Stimulated activated naive CD4-positive, alpha-beta T cell treated with Interleukin-2 at 50 U/mL for 16 hours (primary cell): ENCODE data around the gene ATP13A3.

Experiments used
- DNase-seq: peaks from one replicate; lab custom pipeline; 2025; lab: John Stamatoyannopoulos, UW

ATP13A3 gene

DNA sequence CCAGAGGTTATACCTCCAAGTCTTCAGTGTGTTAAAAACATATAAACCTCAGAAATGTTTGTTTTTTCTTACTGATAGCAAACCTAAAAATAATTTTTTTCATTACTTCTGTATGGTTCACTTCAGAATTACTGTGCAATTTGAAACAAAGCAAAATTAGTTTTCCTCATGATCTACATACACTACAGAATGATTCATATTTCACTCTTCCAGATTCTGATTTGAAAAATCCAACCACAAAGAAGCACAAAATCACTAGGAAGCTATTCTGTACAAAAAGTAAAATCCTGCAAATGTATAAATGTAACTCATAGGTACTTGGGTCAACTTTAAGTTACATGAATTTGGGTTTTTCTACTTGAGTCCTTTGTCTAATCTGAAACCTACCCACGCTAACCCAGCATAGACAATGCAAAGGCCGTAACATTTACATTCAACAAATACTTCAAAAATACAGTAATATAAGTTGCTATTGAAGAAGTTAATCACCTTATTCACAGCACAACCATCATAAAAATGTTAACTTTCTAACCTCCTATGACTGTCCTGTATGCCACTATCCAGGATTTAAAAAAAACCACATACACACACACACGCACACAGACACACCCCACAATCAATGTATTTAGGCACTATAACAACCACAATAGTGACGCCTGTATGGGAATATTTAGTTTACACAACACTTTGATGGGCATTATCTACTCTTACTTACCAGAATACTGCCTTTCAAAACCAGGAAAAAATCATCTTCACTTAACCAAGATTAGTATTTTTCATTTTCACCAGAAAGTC, 11.5 kb downstream of the ATP13A3 start:
- DNase-seq = no peak

DNA sequence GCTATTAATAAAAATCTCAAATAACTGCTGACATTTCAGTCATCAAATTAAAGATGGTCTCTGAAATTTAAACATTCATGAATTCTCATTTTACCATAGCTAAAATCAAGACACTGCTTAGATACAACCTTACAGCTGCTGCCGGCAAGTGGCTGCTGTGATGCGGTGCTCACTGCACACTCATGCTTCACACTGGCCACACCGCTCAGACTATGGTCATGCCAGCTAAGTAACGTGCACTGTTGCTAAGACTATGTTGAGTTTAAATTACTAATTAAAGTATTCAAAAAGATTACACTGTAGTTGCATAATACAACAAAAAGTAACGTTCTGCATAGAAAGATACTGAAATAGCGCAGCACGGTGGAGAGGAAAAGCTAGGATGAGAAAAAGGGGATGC, 12.1 kb downstream of the ATP13A3 start:
- no peak for DNase-seq

DNA sequence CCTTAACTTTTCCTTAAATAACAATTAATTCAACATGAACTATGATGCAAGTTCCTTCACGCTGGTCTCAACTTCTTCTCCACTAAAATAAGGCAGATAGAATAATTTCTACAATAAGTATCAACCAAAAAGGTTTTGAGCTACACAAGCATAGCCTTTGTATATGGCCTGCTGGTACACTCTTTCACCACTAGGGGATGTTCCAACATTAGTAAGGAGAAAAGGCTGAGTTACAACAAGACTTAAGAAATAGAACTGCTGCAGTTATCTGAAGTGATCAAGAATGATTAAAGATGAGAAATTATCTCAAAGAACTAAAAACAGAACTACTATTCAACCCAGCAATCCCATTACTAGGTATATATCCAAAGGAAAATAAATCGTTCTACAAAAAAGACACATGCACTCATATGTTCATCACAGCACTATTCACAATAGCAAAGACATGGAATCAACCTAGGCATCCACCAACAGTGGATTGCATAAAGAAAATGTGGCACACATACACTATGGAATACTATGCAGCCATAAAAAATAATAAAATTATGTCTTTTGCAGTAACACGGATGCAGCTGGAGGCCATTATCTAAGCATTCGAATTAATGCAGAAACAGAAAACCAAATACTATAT, 14.4 kb downstream of the ATP13A3 start:
- no peak for DNase-seq

DNA sequence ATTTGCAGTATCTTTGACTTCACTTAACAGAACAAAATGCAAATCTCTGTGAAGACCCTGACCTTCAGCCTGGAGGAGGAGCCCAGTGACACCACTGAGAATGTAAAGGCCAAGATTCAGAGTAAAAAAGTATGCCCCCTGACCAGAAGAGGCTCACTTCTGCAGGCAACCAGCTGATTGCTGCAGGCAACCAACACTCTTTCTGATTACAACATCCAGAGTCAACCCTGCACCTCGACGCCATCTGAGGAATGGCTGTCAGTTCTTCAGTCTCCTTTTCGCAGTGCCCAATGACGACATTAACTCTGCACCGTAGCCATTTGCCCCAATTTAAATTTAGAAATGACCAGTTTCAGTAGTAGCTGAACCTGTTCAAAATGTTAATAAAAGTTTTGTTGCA, 14.9 kb downstream of the ATP13A3 start:
- no peak for DNase-seq

DNA sequence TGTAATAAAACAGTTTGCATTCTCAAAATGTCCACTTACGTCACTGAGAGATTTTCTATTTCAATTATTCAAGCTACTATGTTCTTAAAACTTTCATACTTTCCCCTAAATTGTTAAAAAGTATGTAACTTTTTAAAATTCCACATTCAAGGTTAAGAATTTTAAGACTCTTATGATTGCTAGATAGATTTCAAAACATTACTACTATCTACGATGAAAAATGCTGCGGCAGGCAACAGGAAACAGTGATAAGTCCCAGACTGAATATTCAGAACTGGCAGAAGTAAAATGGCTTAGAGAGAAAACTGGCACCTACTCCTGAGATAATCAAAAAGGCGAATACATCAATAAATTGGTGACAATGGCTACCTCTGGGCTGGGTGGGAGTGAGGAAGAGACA, 16.2 kb downstream of the ATP13A3 start:
- no peak for DNase-seq

DNA sequence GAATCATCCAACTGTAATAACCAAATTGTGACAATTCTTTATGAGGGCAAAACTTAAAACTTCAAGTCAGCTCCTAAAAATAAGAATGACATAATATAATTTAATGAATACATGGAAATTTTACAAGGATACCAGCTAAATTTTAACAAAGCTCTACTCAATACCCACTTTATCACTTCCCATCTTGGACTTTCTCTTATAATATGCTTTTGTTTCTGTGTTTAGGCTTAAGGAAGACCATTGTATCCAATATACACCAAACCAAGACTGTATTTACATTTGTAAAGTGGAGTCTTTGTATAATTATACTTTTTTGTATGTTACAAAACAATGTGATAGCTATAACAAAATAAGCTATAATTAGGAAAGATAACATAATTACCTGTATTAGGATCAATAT, 16.8 kb downstream of the ATP13A3 start:
- DNase-seq = no peak

DNA sequence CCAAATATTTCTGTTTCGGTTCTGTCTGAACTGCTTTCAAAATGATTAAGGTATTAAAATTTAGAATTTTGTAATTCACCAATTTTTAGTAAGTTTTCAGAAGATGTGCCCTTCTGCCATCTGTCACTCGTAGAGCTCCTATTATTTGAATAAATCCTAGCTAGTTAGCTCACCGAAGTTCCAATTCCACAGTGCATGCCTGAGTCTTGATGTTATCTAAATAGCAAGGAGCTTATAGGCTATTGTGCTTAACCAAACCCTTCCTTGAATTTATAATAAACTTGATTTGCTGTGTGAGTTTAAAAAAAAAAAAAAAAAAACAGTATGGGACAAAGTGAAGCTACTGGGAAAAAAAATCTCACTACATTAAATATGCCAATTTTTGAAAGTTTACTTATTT, 18.7 kb downstream of the ATP13A3 start:
- DNase-seq = no peak

DNA sequence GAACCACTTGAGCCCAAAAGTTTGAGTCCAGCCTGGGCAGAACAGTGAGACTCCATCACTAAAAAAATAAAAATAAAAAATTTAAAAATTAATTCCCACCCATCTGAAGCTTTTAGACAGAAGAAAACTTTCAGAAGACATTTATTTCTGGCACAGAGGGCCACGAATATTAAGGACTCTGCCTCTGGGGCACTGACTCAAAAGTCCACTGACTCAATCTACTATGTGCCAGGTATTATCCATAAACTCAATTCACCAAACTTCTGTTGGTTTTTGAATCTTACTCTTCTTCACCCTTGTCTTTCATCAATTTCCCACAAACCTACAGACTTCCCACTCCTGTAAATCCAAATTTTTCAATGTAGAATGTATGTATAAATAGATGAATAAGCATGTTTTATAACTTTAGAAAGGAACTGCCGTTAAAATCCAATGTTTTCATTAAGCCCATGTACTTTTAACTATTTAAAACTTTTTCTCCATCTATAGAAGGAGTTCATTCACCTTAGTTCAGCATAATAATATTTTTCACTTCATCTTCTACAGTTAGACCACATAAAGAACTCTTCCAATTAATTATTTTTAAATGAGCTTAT, 19.9 kb downstream of the ATP13A3 start:
- DNase-seq = no peak

DNA sequence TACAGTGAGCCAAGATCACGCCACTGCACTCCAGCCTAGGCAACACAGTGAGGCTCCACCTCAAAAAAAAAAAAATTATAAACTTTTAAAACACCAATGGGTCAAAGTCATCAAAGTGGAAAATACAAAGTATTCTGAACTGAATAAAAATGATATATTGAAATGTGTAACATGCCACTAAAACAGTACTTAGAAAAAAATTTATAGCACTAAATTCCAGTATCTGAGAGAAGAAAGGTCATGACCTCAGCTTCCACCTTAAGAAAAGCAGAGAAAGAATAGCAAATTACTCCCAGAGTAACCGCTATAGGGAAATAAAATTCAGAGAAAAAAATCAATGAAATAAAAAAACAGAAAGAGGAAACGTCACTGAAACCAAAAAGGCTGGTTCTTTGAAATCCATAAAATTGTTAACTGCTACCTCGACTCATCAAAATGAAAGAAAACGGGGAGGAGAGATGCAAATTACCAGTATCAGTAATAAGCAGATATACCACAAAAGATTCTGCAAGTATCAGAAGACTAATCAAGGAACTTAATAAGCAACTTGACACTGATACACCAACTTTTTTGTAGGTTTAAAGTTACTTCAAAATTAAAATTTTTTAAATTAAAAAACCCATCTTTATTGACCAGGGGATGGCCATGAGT, 20.8 kb downstream of the ATP13A3 start:
- DNase-seq = no peak

DNA sequence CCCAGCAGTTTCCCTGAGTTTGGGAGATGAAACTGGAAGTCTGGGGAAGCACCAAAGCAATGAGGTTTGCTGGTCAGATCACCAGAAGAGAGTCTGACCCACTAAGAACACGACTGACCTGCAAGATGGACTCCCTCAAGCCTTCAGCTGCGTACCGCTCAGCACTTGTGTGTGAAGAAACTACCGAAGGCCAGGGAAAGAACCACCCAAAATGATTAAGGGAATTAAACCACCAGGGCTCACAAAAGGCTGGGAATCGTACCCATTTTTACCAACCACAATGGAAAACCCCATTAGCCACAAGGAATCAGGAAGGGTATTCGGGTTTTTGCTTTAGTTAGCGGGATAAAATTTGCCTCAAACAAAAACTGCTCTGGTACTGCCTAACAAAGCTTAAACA, 21.6 kb downstream of the ATP13A3 start:
- DNase-seq = no peak

DNA sequence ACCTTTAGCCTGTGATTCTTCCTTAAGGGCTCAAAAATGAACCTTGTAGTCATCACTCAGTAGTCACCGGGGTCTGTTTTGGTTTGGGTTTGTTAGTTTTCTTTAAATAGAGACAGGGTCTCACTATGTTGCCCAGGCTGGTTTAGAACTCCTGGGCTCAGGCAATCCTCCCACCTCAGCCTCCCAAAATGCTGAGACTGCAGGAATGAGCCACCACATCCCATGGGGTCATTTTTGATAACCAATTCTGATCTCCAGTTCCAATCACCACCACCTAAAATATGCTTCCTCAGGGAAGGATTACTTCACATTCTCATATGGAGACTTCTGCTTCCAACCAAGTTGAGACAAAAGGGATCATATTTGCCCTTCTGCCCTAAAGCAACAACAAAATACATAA, 22.1 kb downstream of the ATP13A3 start:
- DNase-seq = no peak

DNA sequence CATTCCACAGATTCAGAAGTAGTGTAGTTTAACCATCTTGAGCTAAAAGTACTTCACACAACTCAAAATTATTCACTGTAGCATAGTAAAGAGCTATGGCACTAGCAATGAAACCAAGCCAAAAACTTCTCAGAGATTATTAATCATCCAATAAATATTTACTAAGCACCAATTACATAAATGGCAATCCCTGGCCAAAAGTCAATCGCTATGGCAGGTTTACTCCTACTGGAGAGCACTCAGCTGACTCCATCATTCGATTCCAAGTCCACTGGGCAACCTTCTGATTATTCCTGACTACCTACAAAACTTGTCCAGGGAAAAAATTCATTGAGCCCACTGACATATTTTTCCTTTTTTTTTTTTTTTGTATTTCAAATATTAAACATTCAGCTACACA, 23.9 kb downstream of the ATP13A3 start:
- no peak for DNase-seq

DNA sequence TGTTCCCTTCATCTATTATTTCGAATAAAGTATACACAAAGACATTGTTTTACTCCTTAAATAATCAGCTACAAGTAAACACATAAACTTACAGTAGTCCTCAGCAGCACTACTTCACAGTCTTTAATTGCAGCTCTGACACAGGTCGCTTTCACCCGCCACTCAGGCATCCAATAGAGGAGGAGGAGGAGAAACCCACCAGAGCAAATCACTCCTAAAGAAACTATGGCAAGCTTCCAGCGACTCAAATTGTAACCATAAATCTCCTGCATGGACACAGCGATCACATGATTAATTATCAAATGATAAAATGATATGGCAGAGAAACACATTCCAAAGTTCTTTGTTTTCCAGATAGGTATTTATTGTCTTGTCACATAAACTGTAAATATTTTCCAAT, 26.2 kb downstream of the ATP13A3 start:
- no peak for DNase-seq

DNA sequence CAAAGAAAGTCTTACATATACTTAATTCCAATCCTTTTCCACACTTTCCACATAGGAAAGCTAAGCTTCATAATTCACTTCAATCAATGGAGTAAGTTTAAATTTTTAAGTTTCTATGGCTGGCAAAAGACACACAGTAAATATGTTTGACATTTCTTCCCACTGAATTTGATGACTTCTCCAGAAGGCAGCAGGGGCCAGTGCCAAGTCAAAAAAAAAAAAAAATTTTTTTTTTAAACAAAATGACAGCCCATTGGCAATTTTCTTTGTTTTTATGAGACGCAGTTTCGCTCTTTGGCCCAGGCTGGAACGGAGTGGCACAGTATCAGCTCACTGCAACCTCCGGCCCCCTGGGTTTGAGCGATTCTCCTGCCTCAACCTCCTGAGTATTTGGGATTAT, 28.7 kb downstream of the ATP13A3 start:
- DNase-seq = no peak

DNA sequence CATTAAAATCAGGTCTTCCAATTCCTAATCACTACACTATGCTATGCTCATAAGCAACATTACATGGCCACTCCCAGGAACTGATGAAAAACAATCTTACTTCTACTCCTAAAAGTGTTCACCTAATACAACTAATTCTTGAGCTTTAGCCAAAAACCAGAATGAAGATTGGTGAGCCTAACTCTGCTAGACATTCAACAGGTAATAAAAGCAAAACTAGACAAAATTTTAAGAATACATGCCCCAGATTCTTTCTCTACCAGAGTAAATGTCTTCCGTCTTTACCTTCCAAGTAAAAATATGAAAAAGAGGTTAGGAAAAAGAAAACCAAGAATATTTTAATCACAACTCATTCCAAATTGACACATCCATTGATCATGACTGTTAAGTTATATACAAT, 31.3 kb downstream of the ATP13A3 start:
- DNase-seq = no peak

DNA sequence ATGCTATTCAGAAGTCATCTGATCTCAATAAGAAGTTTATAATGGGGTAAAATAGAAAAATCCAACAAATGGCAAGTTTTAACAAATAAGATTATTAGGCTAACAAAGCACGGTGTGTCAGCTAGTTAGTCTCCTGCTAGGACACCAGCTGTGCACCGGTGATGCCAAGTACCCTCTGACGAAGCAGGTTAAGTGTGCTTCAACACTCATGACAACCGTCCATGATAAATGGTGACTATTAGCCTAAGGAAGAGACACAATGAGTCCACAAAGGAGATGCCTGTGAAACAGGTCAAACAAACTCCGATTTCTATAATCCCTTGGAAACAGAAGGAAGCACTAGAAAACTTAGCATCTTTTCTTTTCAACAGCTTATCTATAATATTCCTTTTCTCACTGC, 36.5 kb downstream of the ATP13A3 start:
- no peak for DNase-seq

DNA sequence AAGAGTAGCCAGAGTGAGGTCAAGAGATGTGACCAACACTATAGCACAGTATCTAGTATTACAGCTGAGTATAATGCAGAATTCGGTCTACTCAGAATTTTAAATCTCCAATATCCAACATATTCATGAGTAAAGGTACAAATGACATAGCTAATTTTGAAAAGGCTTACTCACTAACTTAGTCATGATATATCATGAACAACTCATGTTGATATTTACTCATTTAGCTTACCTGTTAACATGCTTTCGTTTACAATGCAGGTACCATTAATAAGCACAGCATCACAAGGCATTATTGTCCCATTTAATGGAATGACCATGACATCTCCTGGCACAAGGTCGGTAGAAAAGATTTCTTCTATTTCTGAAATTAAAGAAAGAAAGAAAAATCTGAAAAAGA, 36.9 kb downstream of the ATP13A3 start:
- no peak for DNase-seq

DNA sequence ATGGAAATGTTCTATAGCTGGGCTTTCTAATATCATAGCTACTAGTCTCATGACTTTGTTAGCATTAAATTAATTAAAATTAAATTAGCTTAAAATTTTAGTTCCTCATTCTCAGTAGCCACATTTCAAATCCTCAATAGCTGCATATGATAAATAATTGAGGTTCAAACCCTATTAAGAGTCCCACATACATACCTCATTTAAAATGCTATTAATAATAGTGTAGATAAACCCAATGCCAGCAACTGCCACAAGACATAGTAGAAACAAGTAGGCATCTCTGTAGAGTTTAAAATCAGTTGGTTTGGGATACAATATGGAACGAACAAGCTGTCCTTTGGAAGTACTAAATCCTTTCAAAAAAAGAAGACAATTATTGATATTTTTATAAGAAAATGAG, 39.1 kb downstream of the ATP13A3 start:
- no peak for DNase-seq

DNA sequence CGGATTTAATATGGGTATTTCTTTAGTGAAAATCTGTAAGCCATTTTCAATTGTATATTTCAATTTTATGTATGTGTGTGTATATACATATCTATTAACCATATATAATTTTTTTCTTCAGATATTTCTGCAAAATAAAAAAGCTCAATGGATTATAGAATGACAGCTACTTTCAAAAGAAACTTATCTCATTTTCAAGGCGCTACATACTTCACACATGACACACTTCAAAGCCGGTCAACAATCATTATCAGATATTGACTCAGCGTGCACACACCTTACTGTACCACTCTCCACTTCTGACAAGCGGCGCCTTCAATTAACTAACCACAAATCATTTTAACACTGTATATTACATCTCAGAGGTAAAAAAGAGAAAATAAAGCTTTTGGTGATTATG, 39.6 kb downstream of the ATP13A3 start:
- DNase-seq = no peak

DNA sequence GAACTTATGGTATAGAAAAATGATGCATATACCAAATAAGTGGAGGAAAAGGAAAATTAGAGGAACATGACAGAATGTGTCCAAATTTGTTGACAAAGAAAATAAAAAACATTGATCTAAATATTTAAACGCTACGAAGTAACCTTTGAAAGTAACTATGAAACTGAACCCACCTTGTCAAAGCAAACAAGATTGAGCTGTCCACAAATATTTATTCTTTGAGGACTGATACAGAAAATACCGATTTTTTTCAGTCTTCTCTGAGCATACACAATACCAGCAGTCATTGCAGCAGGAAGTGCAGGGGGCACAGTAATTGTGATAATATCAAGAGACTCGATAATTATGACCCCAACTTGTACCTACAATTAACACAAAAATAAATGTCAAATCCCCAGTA, 40.0 kb downstream of the ATP13A3 start:
- no peak for DNase-seq

DNA sequence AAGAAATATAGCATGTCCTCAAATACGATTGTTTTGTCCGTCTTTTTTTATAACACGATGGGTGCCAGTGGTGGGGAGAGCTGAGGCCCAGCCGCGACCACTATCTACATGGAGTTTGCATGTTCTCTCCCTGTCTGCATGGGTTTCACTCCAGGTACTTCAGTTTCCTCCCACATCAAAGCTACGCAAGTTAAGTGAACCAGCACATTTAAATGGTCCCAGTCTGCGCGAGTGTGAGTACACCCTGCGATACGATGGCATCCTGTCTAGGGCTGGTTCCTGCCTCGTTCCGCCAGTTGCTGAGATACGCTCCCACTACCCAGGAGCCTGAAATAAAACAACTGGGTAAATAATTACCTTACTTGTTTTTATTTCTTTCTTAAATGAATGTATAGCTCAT, 40.6 kb downstream of the ATP13A3 start:
- no peak for DNase-seq

DNA sequence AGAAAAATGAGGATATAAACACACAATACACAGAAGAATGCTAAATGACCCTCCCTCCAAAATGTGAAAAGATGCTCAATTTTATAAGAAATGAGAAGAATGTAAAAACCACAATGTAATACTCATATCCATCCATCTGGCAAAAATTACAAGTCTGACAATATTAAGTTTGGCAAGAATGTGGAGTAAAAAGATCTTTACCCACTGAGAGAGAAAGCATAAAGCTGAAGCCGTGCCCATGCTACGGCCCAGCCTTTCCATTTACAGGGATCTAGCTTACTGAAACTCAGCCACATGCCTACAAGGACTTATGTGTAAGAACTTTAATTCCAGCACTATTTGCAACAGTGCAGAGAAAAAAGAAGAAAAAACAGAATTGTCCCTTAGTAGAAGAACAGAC, 42.9 kb downstream of the ATP13A3 start:
- DNase-seq = no peak

DNA sequence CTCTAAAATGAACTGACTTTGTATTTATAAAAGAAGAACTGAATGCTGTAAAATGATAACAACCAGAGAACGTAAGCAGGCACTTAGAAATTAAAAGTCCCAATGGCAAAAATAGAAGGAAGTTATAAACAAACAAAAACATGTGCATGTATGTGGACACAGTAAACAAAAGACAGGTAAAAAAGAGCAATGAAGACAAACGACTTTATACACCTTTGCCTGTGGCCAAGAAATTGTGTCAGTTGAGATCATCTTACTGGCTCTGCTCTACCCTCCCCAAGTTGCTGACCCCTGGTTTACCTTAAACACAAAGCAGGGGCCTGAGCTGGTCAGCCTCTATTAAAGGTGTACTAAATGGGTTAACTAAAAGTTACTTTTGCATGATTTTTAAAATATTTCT, 46.0 kb downstream of the ATP13A3 start:
- DNase-seq = no peak
